22Rv1 (cell line): ENCODE results near the gene LRMDA.

Source experiments
- ZFX ChIP-seq: fragments of 450-650 bp; IDR thresholded peaks from 2 replicates; pipeline ENCODE4 v1.6.1; 2017; ENCODE audit warnings: antibody characterized with exemption, borderline replicate concordance
- TF ChIP-seq, protein P1 (sequence below): fragments of 450-650 bp; IDR thresholded peaks from 2 replicates; pipeline ENCODE4 v1.5.1; 2017; ENCODE audit warnings: mild to moderate bottlenecking

DNA sequence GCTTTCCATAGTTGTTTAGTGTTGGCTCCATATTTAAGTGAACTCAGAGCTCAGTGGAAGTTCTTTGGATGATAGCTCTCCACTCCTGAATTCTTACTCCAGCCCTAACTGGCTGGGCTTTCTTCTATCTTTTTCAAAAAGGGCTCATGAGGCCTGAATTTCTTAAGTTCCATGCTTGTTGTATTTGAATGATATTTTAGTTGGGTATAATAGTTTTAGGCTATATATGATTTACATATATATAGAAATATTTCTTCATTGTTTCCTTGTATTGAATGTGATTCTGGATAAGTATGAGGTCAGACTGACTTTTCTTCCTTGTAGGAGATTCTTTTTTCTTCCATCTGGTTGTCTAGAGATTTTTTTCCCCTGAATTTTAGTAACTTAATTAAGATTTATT is 843.5 kb downstream of the LRMDA start:
- TF ChIP-seq, protein P1, sequence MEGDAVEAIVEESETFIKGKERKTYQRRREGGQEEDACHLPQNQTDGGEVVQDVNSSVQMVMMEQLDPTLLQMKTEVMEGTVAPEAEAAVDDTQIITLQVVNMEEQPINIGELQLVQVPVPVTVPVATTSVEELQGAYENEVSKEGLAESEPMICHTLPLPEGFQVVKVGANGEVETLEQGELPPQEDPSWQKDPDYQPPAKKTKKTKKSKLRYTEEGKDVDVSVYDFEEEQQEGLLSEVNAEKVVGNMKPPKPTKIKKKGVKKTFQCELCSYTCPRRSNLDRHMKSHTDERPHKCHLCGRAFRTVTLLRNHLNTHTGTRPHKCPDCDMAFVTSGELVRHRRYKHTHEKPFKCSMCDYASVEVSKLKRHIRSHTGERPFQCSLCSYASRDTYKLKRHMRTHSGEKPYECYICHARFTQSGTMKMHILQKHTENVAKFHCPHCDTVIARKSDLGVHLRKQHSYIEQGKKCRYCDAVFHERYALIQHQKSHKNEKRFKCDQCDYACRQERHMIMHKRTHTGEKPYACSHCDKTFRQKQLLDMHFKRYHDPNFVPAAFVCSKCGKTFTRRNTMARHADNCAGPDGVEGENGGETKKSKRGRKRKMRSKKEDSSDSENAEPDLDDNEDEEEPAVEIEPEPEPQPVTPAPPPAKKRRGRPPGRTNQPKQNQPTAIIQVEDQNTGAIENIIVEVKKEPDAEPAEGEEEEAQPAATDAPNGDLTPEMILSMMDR, result no peak
- no peak for TF ChIP-seq ZFX
